ENCODE data around the gene NLGN3.
"Not testable (repeated sequence)": the region's sequence is repeated elsewhere in the genome, so short reads cannot be mapped to it uniquely, and the experiment has no call there.

NLGN3 gene

DNA sequence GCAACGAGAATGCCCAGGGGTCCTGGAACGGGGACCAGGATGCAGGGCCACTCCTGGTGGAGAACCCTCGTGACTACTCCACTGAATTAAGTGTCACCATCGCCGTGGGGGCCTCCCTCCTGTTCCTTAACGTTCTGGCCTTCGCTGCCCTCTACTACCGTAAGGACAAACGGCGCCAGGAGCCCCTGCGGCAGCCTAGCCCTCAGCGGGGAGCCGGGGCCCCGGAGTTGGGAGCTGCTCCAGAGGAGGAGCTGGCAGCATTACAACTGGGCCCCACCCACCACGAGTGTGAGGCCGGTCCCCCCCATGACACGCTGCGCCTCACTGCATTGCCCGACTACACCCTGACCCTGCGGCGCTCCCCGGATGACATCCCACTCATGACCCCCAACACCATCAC, 24.9 kb downstream of the NLGN3 start:
- DNase-seq (ENCODE audit: low read depth in 2 of 2): no peak

DNA sequence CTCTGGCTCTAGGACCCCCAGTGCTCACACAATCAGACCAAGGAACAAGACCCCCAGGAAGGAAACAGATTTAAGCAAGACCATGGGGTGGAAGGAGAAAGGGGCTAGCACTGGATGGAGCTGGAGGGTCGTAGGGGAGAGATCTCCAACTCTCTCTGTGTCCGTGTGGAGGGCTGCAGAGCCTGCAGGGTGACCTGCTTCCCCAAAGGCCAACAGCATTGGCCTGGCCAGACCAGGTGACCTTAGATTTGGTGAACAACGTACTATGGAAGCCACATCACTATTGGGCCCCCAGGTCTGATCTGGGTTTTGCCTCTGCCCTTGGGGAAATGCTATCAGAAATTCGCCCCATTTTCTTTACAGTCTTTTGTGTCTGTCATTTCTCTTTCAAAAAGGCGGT, 26.0 kb downstream of the NLGN3 start:
- DNase-seq (ENCODE audit: low read depth in 2 of 2): no peak

DNA sequence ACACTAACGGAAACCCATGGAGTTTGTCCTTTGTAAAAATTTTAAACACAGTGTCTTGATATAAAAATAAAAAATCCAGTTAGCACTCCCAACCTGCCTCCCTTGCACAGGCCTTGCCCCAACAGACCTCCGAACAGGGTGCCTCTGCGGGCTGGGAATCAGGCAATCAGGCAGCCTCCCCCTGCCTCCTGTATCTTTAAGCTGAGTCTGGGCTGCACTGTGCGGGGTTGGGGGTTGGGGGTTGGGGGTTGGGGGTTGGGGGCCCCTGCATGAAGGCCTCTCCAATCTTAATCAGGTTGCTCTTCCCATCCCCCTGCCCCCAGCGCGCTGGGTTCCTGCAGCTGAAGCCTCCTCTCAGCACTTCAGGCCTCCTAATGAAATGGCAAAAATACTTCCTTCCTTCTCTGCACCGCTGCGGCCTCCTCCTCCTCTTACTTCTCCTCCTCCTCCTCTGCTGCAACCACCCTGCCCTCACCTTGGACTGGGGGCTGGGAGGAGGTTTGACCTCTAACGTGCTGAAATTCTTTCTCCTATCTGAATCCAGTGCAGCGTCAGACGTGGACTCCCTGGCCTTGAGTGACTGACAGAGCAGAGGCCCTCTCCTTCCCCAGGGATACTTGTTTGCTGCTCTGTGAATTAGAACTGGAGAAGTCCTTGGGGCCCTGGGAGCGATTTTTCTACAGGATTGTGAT, 26.6 kb downstream of the NLGN3 start:
- DNase-seq (ENCODE audit: low read depth in 2 of 2): no peak

DNA sequence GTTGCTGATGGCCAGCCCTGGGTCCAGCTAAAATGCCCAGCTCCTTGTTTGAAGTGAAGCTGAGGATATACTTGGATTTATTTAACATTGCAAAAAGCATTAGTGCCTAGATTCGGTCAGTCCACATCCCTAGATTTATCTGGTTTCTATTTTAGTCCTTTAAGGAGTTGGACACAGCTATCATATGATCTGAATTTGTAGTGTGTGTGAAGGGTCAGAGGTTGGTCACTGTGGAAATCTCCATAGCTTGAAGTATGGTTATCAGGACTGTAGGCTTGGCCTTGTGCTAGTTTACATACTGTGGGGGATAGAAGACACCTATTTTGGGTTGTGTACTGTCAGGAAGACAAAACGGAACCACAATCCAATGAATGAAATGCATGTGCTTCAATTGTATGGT, 28.8 kb downstream of the NLGN3 start:
- DNase-seq (ENCODE audit: low read depth in 2 of 2): no peak

DNA sequence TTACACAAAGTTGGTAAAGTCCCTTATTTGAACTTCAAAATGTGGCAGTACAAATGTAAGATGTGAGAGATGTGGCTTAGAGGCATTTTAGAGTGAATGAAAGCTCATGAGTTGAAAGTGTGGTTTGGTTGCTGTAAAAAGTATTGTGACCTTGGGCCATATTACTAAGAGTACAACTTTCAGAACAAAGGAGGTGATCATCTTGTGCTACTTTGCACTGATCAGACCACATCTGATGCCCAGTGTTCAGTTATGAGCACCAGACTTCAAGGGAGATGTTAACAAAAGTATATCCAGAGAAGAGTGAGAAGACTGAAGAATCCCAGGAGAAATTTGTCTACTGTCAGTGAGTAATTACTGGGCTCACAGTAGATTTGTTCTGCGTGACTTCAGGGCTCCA, 30.2 kb downstream of the NLGN3 start:
- no peak for DNase-seq (ENCODE audit: low read depth in 2 of 2)

DNA sequence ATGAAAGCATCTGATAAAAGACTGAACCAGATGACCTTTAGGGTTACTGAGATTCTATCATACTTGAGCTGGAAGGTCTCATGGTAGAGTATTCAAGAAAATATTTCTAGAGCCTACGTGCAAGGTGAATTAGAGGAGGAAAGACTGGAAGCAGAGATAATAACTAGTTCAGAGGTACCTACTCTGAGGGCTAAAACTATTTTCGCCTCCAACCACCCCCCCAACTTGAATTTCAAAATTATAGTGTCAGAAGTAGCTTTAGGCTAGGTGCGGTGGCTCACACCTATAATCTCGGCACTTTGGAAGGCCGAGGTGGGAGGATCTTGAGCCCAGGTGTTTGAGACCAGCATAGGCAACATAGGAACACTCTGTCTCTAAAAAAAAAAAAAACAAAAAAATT, 30.9 kb downstream of the NLGN3 start:
- DNase-seq (ENCODE audit: low read depth in 2 of 2): no peak

DNA sequence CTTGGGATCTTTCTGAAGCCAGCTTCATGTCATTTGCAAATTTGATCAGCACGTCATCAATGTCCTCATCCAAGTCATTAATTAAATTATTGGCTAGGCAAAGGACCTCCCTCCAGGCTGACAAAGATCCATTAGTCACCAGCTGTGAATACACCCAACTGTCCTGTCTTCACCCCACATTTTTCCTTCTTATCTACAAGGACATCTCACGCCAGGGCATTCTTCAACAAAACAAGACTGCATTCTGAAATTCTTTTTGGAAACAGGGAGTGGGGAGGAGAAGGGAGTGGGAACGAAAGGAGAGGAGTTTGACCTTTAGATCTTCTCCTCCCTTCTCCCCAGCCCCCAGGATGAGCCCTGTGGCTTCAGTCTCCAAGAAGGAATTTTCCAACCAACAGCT, 32.7 kb downstream of the NLGN3 start:
- no peak for DNase-seq (ENCODE audit: low read depth in 2 of 2)

DNA sequence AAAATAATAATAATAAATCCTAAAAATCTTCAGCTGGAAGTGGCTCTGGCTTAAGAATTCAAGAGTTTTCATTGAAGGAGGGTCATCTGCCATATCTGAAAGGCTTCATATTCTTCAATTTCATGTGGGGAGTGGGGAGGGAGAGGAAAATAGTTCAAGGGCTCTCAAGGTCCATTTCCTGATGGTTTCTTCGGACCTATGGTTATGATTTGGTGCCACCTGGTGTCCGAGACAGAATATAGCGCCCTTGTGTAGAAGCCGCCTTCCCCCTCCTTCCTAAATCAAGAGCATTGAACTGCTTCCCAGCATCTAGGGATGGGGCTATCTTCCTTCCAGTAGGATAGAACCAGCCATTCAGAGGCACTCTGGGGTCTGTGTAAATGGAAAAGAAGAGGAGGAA, 34.3 kb downstream of the NLGN3 start:
- DNase-seq (ENCODE audit: low read depth in 2 of 2): no peak

DNA sequence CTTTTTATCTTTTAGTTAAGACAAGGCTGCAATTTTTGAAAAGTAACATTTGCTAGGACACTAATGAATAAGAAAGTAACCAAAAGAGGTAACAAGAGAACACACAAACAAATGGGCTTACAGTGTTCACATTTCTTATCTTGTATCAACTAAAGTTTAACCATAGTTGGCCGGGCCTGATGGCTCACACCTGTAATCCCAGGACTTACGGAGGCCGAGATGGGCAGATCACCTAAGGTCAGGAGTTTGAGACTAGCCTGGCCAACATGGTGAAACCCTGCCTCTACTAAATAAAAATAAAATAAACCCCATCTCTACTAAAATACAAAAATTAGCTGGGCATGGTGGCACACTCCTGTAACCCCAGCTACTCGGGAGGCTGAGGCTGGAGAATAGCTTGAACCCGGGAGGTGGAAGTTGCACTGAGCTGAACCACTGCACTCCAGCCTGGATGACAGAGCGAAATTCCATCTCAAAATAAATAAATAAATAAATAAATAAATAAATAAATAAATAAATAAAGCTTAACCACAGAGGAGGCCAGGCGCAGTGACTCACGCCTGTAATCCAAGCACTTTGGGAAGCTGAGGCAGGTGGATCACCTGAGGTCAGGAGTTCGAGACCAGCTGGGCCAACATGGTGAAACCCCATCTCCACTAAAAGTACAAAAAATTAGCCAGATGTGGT, 36.1 kb downstream of the NLGN3 start:
- not testable (repeated sequence) for DNase-seq (ENCODE audit: low read depth in 2 of 2)

DNA sequence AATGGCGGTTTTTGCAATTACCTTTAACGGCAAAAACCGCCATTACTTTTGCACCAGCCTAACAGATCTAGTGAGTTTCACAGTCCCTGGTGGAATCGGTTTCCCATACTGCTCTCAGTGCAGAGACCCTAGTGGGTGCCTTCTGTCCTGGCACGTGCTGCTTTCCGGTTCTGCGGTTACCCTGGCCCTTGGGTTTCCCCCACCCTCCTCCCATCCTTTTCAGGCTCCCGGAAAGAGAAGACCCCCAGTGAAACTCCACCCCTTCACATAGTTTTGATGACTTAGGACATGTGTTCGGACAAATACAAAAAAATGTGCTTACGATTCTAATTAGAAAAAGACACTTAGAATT, 36.9 kb downstream of the NLGN3 start:
- DNase-seq (ENCODE audit: low read depth in 2 of 2): peak in 1 of 2 donors; percentile 21

DNA sequence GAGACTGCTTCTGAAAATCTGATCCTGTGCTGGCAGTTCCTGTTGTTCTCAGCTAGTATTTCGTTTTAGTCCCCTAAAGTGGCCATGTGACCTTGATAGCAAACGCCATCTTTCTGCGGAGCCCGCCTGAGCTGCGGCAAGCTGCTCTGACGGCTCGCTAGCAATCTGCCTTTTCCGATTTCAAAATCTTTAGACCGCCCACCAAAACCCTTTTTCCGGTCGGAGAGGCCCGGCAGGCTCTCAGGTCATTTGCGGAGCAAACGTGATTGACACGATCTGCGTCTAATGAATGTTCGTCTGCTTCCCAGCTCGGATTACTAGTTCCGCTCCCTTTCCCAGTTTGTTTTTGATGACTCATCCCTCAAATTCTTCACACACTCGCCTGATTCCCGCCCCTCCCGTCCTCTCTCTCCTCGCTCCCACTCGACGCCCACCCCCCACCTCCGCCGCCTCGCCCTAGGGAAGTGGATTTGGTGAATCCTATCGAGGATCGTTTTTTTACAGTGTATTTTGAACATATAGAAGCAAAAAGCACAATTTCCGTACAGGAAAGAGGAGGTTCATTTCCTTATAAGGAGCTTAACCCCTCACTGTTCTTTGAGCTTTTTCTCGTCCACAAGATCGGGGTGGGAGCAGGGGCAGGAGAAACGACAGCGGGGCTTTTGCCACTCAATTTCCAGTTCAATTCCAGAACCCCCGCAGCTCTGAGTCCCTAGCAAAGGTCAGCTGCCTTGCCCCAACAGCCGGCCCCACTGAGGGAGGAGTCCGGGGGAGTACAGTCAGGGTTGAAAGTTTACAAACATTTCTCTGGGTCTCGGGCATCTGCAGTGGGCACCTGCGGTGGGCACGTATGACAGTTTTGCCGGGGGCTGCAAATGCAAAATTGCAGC, 37.5 kb downstream of the NLGN3 start:
- peak; percentile 58 to 74 for DNase-seq (ENCODE audit: low read depth in 2 of 2)

DNA sequence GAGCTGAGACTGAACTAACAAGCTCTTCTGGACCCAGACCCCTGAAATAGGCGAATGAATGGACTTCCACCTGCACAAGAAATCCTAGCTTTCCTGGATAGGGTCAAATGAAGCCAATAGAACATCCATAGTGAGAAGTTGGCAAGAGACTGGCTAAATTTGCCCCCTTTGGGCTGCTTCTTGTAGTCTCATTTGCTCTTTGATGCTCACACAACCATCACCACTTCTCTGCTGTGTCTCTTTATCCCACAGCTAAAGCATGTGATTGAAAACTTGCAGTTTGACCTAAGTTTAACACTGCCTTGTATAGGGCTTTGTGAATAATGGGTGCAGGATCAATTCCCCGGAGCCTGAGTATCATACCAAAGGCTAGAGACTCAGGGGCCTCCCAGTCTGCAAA, 38.2 kb downstream of the NLGN3 start:
- no peak for DNase-seq (ENCODE audit: low read depth in 2 of 2)

DNA sequence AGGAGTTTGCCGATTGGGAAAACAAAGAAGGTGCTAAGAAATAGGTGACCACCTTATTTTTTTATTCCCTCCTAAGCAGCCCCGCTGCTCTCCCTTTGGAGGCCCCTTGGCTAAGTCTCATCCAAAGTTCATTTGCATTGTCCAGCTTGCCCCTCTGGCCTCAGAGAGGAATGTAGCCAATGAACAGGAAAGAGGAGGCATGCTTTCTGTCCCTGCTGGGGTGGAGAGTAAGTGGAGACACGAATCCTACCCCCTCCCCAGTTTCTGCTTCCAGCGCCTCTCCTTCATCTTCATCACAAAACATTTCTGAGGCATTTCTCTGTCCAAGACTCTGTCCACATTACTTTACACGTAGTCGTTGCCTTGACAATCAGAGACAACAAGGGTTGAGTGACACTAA, 38.7 kb downstream of the NLGN3 start:
- no peak for DNase-seq (ENCODE audit: low read depth in 2 of 2)

DNA sequence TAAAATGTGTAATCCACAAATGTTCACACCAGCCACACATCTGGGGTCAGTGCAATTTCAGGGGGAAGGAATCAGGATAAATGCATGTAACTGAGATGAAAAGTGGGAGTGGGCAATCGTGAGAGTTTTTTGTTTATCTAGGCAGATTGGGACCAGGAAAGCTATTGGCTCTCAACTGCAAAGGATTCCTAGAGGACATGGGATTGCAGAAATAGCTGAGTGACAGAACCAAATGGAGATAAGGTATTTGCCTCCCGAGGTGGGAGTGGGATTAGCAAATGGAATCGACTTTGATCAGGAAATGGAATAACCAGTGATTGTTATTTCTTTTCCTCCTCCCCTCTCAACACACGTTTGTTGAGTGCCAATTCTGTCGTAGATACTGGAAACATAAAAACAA, 39.5 kb downstream of the NLGN3 start:
- DNase-seq (ENCODE audit: low read depth in 2 of 2): no peak

DNA sequence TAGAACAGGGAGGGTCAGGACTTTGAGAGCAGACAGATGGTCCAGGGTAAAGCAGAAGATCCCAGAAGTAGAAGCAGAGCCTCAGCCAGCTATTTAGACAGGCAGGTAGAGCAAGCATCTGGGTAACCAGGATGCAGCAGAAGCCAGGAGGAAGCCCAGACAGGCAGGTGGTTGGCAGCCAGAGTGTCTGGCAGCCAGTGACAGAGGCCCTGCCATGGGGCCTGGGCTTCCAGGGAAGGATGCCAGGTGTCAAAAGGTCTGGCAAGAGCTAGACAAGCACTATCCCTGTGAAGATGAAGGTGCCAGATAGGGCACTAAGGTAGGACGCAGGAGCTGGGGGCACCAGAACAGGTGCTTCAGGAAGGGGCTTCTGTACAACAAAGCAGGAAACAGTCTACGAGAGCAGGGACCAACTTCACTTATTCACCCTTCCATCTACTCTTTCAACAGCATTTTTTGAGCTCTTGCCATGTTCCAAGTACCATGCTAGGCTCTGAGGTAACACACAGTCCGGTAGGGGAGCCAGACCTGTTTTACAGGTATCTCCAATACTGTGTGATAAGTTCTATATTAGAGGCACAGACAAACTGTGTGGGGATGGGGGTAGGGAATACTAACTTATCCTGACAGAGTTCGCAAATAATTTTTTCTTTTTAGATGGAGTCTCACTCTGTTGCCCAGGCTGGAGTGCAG, 40.3 kb downstream of the NLGN3 start:
- no peak for DNase-seq (ENCODE audit: low read depth in 2 of 2)

DNA sequence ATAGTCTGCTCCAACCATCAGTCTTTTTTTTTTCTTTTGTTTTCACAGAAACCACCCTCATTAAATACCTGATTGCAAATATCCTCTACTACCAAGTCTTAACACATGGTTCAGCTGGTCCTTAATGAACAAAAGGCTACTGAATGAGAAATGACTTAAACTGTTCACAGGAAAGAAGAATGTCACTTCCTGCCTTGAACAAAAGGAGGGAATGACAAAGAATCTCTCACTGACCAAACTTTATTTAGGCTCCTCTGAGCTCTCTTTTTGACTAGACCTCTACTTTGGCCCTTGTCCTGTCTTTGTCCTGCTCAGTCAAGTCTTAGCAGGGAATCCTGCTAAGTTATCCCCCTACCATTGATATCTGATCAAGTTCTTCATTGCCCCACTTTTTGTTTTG, 46.6 kb downstream of the NLGN3 start:
- no peak for DNase-seq (ENCODE audit: low read depth in 2 of 2)

DNA sequence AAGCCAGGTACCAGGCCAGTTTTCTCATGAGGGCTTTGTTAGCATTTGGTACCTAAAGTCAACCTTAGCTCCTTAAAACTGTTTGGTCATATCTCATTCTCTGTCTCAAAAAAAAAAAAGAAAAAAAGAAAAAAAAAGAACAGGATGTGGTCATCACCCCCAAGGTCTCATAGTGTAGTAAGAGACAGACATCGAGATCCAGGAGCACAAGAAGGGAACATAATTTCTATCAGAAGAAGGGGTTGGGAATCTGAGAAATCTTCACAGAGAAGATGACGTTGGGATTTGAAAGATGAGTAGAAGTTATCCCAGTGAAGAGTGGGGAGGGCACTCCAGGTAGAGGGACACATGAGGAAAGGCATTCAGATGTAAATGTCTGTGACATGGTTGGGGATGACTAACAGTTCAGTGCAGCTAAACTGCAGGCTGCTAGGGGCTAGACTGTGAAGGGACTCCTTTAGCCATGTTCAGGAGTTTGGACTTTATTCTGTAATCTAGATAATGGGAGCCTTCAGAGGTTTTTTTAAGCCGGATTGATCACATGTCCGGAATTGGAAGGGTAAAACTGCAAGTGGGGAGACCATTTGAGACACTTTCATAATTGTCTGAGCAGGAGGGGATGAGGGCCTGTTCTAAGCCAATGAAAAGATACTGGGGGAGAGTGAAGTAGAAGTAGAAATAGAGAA, 51.5 kb downstream of the NLGN3 start:
- DNase-seq (ENCODE audit: low read depth in 2 of 2): no peak

DNA sequence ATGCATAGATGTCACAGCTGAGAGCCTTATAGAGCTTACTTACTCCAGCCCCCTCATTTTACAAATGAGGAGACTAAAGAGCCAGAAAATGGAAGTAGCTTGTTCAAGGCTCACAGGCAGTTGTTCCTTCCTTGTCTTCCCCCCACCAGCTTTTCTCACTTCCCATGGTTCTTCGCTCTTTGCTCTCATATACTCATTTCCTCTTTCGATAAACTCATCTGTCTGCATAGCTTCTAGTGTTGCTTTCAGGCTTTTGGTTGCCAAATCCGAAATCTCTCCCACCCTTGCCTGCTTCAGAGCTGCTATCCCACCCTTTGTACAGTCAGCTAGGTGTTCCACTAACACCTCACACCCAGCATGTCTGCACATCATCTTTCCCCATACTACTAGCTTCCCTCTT, 53.4 kb downstream of the NLGN3 start:
- no peak for DNase-seq (ENCODE audit: low read depth in 2 of 2)

DNA sequence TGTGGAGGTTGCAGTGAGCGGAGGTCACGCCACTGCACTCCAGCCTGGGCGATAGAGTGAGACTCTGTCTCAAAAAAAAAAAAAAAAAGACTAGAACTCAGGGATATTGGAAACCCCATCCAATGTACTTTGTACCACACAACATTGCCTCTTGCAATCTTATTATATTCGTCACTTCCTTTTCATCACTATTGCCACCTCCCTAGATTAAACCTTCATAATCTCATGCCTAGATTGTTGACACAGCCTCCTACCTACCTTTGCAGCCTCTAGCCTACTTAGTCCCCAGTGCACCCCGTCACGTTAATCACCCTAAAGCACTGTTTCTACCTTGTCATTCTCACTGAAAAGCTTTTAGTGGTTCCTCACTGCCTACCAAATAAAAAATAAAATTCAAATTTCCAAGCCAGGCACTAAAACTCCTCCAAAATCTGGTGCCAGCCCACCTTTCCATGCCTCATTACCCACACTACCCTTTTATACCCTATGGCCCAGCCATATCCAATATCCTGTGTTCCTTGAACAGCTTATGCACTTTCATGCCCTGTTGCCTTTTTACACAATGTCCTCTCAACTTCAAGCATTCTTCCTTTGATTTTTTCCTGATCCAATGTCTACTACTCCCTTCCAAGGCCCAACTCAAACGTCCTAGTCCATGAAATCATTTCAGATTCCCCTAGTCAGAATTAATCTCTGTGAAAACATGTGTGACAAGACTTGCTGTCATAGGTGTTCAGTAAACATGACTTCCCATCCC, 54.8 kb downstream of the NLGN3 start:
- DNase-seq (ENCODE audit: low read depth in 2 of 2): no peak

DNA sequence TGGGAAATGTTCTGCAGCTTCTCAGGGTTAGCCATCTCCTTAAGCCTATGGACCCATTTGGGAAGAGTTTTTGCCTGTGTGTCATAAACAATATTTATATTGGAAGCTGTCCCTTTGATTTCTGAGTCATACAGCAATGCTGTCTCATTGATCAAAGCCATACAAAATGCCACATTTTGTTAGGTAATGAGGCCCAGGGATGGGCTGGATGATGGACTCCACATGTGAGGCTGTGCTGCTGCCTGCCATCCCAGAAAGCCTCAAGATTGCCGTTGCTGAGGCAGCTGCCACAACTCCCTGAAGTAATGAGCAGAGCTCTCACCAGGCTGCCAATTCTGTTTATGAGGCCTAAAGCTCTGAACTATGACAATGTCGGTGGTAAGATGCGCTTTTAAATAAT, 66.2 kb downstream of the NLGN3 start:
- DNase-seq (ENCODE audit: low read depth in 2 of 2): no peak

DNA sequence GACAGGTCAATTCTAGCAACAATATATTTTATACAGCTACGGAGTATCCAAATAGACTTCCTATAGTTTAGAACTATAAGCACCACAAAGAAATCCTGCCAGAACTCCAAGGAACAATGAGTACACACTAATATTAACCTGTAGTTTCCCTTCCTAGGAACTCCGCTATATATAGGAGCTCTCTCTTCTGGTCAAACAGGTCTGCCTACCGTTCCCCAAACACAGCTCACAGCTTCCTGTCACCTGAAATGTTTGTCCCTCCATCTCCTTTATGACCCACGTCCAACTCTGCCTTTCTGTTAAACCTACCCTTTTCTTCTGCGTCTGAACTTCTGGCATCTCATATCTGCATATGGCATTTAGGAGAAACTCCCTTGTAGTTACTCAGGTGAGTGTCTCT, 67.9 kb downstream of the NLGN3 start:
- DNase-seq (ENCODE audit: low read depth in 2 of 2): no peak
